DOHH2 (cell line): ENCODE data around the gene WDR75.

Source experiments
- CTCF ChIP-seq: fragments of 200-600 bp; sonication (generic); IDR thresholded peaks from one replicate; pipeline ENCODE4 v1.5.1; 2014; ENCODE audit warnings: antibody characterized with exemption, mild to moderate bottlenecking, low read depth, low read length; ENCODE audit not compliant: poor library complexity, severe bottlenecking
- EZH2phosphoT487 ChIP-seq: fragments of 200-600 bp; sonication (generic); IDR thresholded peaks from 2 replicates; pipeline ENCODE4 v1.6.1; 2017; ENCODE audit warnings: borderline replicate concordance, mild to moderate bottlenecking, antibody characterized with exemption, low read length, moderate library complexity, mixed read lengths

DNA sequence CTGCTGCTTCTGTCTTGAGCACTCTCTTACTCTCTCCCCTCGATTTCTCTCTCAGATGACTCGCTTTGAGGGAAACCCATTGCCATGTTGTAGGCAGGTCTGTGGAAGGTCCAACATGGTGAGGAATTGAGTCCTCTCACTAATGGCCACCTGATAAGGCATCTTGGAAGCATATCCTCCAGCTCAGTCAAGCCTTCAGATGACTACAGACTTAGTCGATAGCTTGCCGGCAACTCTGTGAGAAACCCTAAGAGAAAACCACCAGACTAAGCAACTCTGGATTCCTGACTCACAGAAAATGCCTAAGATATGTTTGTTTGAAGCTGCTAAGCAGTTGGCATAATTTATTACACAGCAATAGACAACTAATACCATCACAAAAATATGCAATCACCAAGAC lies 51.2 kb downstream of the WDR75 start:
- TF ChIP-seq CTCF = no peak
- TF ChIP-seq EZH2phosphoT487 = no peak
